CD14-positive monocyte (primary cell): ENCODE measurements around the gene DDX51. TPM values are rescaled to one million over a fixed set of nuclear protein-coding genes. Genes with fewer than 3 reads are reported as not detected.

Source experiments
- DNase-seq, 3 donors: peaks; one replicate each; pipeline ENCODE4 v3.0.0-alpha.2; 2011 to 2022
- H2AFZ ChIP-seq: 2 replicates; pipeline ENCODE4 v1.6.0; 2012; ENCODE audit warnings: mild to moderate bottlenecking, low read depth, low read length, inconsistent platforms; ENCODE audit not compliant: insufficient read depth, poor library complexity, severe bottlenecking
- H3K27ac ChIP-seq, 2 donors: 1 replicate in 1 of 2; 2 replicates in 1 of 2; pipeline ENCODE4 v1.5.1; 2012 to 2013; ENCODE audit warnings: low read length in 2 of 2, control low read depth in 1 of 2, inconsistent platforms in 1 of 2, low read depth in 1 of 2, mild to moderate bottlenecking in 1 of 2
- H3K27me3 ChIP-seq, 2 donors: one replicate each; pipeline versions ENCODE4 v1.6.0 to v1.6.1; 2011 to 2013; ENCODE audit warnings: low read length in 2 of 2; ENCODE audit not compliant: control insufficient read depth in 2 of 2, insufficient read depth in 2 of 2
- H3K36me3 ChIP-seq, 2 donors: replicated peaks in 1 of 2; 1 replicate in 1 of 2; 2 replicates in 1 of 2; pipeline versions ENCODE4 v1.5.1 to v1.6.1; 2012 to 2013; ENCODE audit warnings: low read length in 2 of 2, control low read depth in 1 of 2, inconsistent platforms in 1 of 2, mild to moderate bottlenecking in 1 of 2; ENCODE audit not compliant: insufficient read depth in 2 of 2, control insufficient read depth in 1 of 2
- H3K4me1 ChIP-seq, 2 donors: 1 replicate in 1 of 2; 2 replicates in 1 of 2; pipeline versions ENCODE4 v1.5.1 to v1.6.1; 2012 to 2013; ENCODE audit warnings: low read length in 2 of 2, control low read depth in 1 of 2, inconsistent platforms in 1 of 2, mild to moderate bottlenecking in 1 of 2, moderate library complexity in 1 of 2; ENCODE audit not compliant: insufficient read depth in 2 of 2, control insufficient read depth in 1 of 2
- H3K4me2 ChIP-seq: replicated peaks from 2 replicates; pipeline ENCODE3; 2012; ENCODE audit warnings: low read length, moderate library complexity, mild to moderate bottlenecking; ENCODE audit not compliant: poor library complexity, severe bottlenecking; ENCODE audit errors: extremely low read depth
- H3K4me3 ChIP-seq, 3 experiments: fragments of 200-600 bp in 1 of 3; sonication (generic) in 1 of 3; replicated peaks in 1 of 3; 1 replicate in 2 of 3; 2 replicates in 1 of 3; pipeline ENCODE4 v1.5.1; 2011 to 2013; ENCODE audit warnings: low read length in 3 of 3, mild to moderate bottlenecking in 3 of 3, control low read depth in 2 of 3, low read depth in 2 of 3, inconsistent platforms in 1 of 3, moderate library complexity in 1 of 3
- H3K79me2 ChIP-seq: 2 replicates; pipeline ENCODE4 v1.6.0; 2012; ENCODE audit warnings: mild to moderate bottlenecking, control low read depth, inconsistent platforms, low read length, moderate library complexity; ENCODE audit not compliant: insufficient read depth
- H3K9ac ChIP-seq: 2 replicates; pipeline ENCODE4 v1.6.0; 2017; ENCODE audit warnings: low read length, mild to moderate bottlenecking; ENCODE audit not compliant: insufficient read depth, poor library complexity, severe bottlenecking
- H3K9me3 ChIP-seq, 2 donors: replicated peaks in 1 of 2; 1 replicate in 1 of 2; 2 replicates in 1 of 2; pipeline versions ENCODE4 v1.5.1 to v1.6.1; 2012 to 2013; ENCODE audit warnings: low read length in 2 of 2, control low read depth in 1 of 2; ENCODE audit not compliant: control insufficient read depth in 1 of 2, insufficient read depth in 1 of 2
- H4K20me1 ChIP-seq: 2 replicates; pipeline ENCODE4 v1.6.0; 2012; ENCODE audit warnings: mild to moderate bottlenecking, low read length, control low read depth, moderate library complexity; ENCODE audit not compliant: insufficient read depth
- H3K27ac Mint-ChIP-seq, 7 donors: one replicate each; pipeline ENCODE4 v1.8.0; 2020; ENCODE audit warnings: mild to moderate bottlenecking in 7 of 7, mixed read lengths in 7 of 7, moderate library complexity in 6 of 7, inconsistent platforms in 2 of 7
- H3K27me3 Mint-ChIP-seq, 3 donors: one replicate each; pipeline ENCODE4 v1.8.0; 2021 to 2022; ENCODE audit warnings: low read depth in 3 of 3, mild to moderate bottlenecking in 3 of 3, mixed read lengths in 3 of 3, moderate library complexity in 3 of 3, inconsistent platforms in 1 of 3
- H3K36me3 Mint-ChIP-seq, 2 donors: one replicate each; pipeline ENCODE4 v1.8.0; 2020; ENCODE audit warnings: mixed read lengths in 2 of 2, inconsistent platforms in 1 of 2, mild to moderate bottlenecking in 1 of 2
- H3K4me1 Mint-ChIP-seq: one replicate; pipeline ENCODE4 v1.8.0; 2020; ENCODE audit warnings: mild to moderate bottlenecking, mixed read lengths
- H3K4me3 Mint-ChIP-seq, 2 donors: one replicate each; pipeline ENCODE4 v1.8.0; 2020; ENCODE audit warnings: mild to moderate bottlenecking in 2 of 2, mixed read lengths in 2 of 2, moderate library complexity in 1 of 2
- H3K9me3 Mint-ChIP-seq, 7 donors: one replicate each; pipeline ENCODE4 v1.8.0; 2020 to 2022; ENCODE audit warnings: mixed read lengths in 7 of 7, mild to moderate bottlenecking in 6 of 7, moderate library complexity in 6 of 7, inconsistent platforms in 2 of 7
- CTCF ChIP-seq: fragments of 200-600 bp; IDR thresholded peaks from one replicate; pipeline ENCODE4 v1.8.0; 2022; ENCODE audit warnings: antibody characterized with exemption, mild to moderate bottlenecking
- WGBS: methylation state at CpG from one replicate; pipeline ENCODE4 v1.1.5; 2013; ENCODE audit warnings: missing lambda C conversion rate; ENCODE audit not compliant: insufficient coverage; 5-methylcytosine and 5-hydroxymethylcytosine counted together
- intact Hi-C, 2 donors: fragments of 100-400 bp; cut with micrococcal nuclease; formaldehyde crosslinking; loops; one replicate each; pipeline versions ENCODE4 v1.15.0 to v1.15.1; 2023
- polyA plus RNA-seq, 3 donors: library from polyadenylated mRNA; depleted of rRNA in 1 of 3; unstranded in 2 of 3; stranded (reverse) in 1 of 3; fragments of 300-500 nt in 2 of 3; fragments of >200 nt in 1 of 3; fragmentation: Illumina TruSeq in 2 of 3; gene quantifications; 1 replicate in 2 of 3; 2 replicates in 1 of 3; pipeline ENCODE4 v1.2.3, GENCODE V29; 2012 to 2021

DDX51 gene
- polyA plus RNA-seq, 3 donors = 1.7 to 24.9 (median 2.7) TPM

DNA sequence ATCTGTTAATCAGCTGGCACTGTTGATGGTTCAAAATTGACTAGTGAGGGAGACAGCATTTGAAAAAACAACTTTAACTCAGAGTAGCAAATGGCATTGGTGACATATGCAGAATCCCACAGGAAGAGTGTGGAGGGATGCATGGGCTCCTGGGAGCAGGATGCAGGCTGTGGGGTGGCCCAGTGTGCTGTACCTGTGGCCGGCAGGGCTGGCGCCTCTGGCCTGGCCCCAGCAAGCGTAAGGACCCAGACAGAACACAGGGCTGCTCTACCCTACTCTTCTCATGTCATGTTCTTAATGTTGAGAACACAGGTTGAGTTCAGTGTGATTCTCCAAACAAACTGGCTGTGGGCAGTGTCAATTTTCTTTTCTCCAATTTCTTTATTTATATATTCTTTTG, 33.4 kb downstream of the DDX51 start:
- Histone ChIP-seq H3K9me3 (no peaks in the 10 kb centered on the region), H3K4me1 (no peaks in the 10 kb centered on the region), H3K36me3 (peaks cover 35 to 70% of the 10 kb centered on the region in 2 donors), H3K27ac (no peak overlapping the region), H4K20me1 (no peaks in the 10 kb centered on the region), H3K79me2 (no peaks in the 10 kb centered on the region), H3K4me2 (no peak overlapping the region), H3K4me3 (no peak overlapping the region), H3K27me3 (no peaks in the 10 kb centered on the region), H2AFZ (no peak overlapping the region), H3K9ac (no peak overlapping the region)
- peak overlapping the region in 2 of 7 donors; percentile 14 to 35 for H3K27ac Mint-ChIP-seq
- TF ChIP-seq CTCF = no peak
- WGBS = no CpG with 5 or more reads among the region's 3 CpGs
- H3K9me3 Mint-ChIP-seq = no peaks in the 10 kb centered on the region
- no peak for DNase-seq
- no peak overlapping the region for H3K4me3 Mint-ChIP-seq
- intact Hi-C loops = no loop called here
- no peaks in the 10 kb centered on the region for H3K27me3 Mint-ChIP-seq
- no peaks in the 10 kb centered on the region for H3K4me1 Mint-ChIP-seq
- peaks cover 43 to 69% of the 10 kb centered on the region in 2 donors for H3K36me3 Mint-ChIP-seq

GRCh38 chr12:132109741-132110140, 34.4 kb downstream of the DDX51 start:
- no peaks in the 10 kb centered on the region for H3K9me3 Mint-ChIP-seq
- H3K27ac ChIP-seq = no peak overlapping the region
- H3K36me3 Mint-ChIP-seq = peaks cover 41 to 67% of the 10 kb centered on the region in 2 donors
- no peak overlapping the region for H3K4me3 Mint-ChIP-seq
- H3K36me3 ChIP-seq = peaks cover 29 to 67% of the 10 kb centered on the region in 2 donors
- no peaks in the 10 kb centered on the region for H3K9me3 ChIP-seq
- H3K27me3 ChIP-seq = no peaks in the 10 kb centered on the region
- 83% methylated on average over 7 of the region's 8 CpGs for WGBS
- no peaks in the 10 kb centered on the region for H3K79me2 ChIP-seq
- no peak overlapping the region for H3K4me2 ChIP-seq
- no peaks in the 10 kb centered on the region for H3K4me1 ChIP-seq
- no peaks in the 10 kb centered on the region for H4K20me1 ChIP-seq
- no peak for DNase-seq
- no peak overlapping the region for H2AFZ ChIP-seq
- no peak overlapping the region for H3K4me3 ChIP-seq
- H3K27me3 Mint-ChIP-seq = no peaks in the 10 kb centered on the region
- no peak overlapping the region for H3K27ac Mint-ChIP-seq
- H3K4me1 Mint-ChIP-seq = no peaks in the 10 kb centered on the region
- no peak overlapping the region for H3K9ac ChIP-seq
- intact Hi-C loops = no loop called here
- no peak for TF ChIP-seq CTCF
